HG03439 (cell line): Measurements from ENCODE around the gene UNC45B.
"Not testable (repeated sequence)": the region's sequence is repeated elsewhere in the genome, so short reads cannot be mapped to it uniquely, and the experiment has no call there.

Experiments used
- ATAC-seq: cut with Tn5 transposase; IDR thresholded peaks from one replicate; pipeline ENCODE4 v1.9.1; 2021; ENCODE audit warnings: mild to moderate bottlenecking, moderate library complexity; ENCODE audit not compliant: unreplicated experiment

The UNC45B gene

GRCh38 chr17:35213412-35213940 is 65.9 kb downstream of the UNC45B start:
- ATAC-seq, result no peak

GRCh38 chr17:35214192-35214591 is 66.6 kb downstream of the UNC45B start:
- ATAC-seq, result no peak

- no peak for ATAC-seq
Measured at GRCh38 chr17:35214631-35215273, 67.1 kb downstream of the UNC45B start.

- ATAC-seq, result no peak
Measured at GRCh38 chr17:35217107-35217506, 69.5 kb downstream of the UNC45B start.

GRCh38 chr17:35218915-35219314 is 71.3 kb downstream of the UNC45B start:
- no peak for ATAC-seq

- ATAC-seq, result no peak
Measured at GRCh38 chr17:35222452-35222851, 74.8 kb downstream of the UNC45B start.

GRCh38 chr17:35224436-35224835 is 76.8 kb downstream of the UNC45B start:
- ATAC-seq, result no peak

GRCh38 chr17:35227546-35227945 is 79.9 kb downstream of the UNC45B start:
- ATAC-seq, result no peak

GRCh38 chr17:35229638-35230037 is 82.0 kb downstream of the UNC45B start:
- ATAC-seq, result no peak

- ATAC-seq, result not testable (repeated sequence)
Measured at GRCh38 chr17:35234315-35234714, 86.7 kb downstream of the UNC45B start.

GRCh38 chr17:35235289-35235688 is 87.7 kb downstream of the UNC45B start:
- ATAC-seq, result no peak

- ATAC-seq, result no peak
Measured at GRCh38 chr17:35235917-35236316, 88.3 kb downstream of the UNC45B start.

GRCh38 chr17:35236821-35237220 is 89.2 kb downstream of the UNC45B start:
- no peak for ATAC-seq

- ATAC-seq, result no peak
Measured at GRCh38 chr17:35238821-35239220, 91.2 kb downstream of the UNC45B start.
